CD4-positive, alpha-beta T cell treated with Interleukin-4 for 4 hours (primary cell): ENCODE results near the gene LY9.
A peak's percentile ranks its signal among the peaks of the same experiment; 100 is the strongest.

Experiments used
- DNase-seq: peaks from one replicate; pipeline ENCODE4 v3.0.0-alpha.2; 2020

The LY9 gene

DNA sequence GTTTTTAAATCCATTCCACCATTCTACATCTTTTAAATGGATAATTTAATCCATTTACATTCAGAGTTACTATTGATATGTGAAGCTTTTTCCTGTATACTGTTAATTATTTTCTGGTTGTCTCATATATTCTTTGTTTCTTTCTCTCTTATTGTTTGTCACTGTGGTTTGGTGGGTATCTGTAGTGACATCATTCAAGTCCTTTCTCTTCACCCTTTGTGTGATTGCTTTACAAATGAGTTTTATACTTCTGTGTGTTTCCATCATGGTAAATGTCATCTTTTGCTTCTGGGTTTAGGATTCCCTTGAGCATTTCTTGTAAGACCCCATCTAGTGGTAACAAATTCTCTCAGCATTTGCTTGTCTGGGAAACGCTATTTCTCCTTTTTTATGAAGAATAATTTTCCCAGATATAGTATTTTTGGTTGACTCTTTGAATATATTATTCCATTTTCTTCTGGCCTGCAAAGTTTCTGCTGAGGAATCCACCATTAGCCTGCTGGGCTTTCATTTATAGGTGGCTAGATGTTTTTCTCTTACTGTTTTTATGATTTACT is 10.2 kb downstream of the LY9 start:
- no peak for DNase-seq

DNA sequence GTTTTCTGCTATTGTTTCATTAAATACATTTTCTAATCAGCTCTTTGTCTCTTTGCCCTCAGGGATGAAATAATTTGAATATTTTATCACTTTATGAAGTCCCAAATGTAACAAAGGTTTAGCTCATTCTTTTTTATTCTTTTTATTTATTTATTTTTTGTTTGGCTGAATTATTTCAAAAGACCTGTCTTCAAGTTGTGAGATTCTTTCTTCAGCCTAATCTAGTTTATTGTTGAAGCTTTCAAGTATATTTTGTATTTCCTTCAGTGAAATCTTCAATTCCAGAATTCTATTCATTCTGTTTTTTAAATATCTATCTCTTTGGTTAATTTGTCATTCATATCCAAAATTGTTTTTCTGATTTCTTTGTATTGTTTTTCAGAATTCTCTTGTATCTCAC is 10.8 kb downstream of the LY9 start:
- no peak for DNase-seq

DNA sequence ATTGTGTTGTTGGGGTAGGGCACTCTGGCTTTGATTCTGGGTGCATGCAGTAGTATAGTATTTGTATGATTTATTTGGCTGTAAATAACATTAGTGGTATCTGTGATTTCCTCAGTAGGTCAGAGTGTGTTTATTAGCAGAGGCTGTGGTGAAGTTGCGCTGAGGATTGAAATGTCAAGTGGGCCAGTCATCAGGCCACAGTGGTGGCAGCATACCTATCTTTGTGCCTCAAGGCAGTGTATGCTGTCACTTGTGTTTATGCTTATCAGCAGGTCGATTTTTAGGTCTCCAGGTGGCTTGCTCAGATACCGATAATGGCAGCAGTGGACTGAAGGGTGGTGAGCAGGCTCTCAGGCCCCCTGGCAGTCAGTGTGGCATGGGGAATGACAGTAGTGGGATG is 11.3 kb downstream of the LY9 start:
- no peak for DNase-seq

DNA sequence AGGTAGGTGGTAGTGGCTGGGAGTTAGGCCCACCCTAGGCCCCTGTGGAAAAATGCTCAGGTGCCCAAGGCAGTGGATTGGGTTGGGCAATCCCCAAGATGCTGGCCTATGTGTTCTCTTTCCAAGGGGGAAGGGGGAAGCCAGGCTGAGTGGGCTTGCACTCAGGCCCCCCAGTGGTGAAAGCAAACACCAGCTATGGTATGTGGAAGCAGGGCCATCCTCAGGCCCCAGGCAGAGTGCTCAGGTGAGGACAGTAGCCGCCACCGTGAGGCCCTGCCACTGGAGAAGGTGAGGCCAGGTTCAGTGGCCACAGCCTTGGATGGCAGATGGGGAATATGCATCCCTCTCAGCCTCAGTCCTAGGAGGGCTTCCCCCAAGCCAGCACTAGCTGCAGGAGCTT is 11.8 kb downstream of the LY9 start:
- DNase-seq = no peak

DNA sequence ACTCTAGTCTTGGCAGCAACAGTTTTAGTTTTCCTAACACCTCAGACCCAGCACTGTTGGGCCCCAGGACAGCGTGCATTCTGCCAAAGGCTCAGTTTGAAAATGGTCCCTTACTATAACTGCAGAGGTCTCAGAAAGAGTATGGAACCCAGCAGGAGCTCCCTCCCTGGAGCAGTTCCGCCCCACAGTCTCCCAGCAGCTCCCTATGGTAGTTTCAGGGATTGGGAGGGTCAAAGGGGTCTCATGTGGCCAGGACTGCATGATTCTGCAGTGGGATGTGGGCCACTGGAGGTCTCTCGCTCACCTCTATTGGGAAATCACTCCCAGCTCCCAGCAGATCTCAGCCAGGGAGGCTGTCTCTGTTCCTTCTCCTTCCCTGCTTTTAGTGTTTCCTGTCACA is 12.3 kb downstream of the LY9 start:
- DNase-seq = no peak

DNA sequence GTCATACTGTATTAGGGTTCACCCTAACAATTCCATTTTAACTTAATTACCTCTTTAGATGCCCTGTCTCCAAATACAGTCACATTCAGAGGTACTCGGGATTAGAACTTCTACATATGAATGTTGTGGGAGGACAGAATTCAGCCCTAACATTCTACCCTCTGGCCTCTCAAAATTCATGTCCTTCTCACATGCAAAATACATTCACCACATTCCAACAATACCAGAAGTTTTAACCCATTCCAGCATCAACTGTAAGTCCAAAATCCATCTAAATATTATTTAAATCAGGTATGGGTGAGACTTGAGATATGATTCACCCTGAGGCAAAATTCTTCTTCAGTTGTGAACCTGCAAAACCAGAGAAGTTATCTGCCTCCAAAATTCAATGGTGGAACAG is 14.5 kb downstream of the LY9 start:
- DNase-seq = no peak

DNA sequence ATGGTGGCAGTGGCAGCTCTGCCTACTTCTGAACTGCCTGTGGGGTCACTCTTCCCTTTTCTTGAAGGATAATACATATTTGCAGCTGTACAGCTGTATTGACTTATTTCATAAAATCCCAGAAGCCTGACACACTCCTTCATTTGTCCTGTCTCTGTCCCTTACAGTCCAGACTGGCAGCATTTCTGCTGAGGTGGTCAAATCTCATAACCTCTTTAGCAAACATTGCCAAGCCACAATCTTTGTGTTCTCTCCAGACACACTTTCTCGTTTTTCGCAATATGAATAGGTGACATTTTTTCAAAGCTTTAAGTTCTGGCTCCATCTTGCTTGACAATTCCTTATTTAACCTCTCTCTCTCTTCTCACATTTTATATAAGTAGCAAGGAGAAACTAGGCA is 15.2 kb downstream of the LY9 start:
- DNase-seq = no peak

DNA sequence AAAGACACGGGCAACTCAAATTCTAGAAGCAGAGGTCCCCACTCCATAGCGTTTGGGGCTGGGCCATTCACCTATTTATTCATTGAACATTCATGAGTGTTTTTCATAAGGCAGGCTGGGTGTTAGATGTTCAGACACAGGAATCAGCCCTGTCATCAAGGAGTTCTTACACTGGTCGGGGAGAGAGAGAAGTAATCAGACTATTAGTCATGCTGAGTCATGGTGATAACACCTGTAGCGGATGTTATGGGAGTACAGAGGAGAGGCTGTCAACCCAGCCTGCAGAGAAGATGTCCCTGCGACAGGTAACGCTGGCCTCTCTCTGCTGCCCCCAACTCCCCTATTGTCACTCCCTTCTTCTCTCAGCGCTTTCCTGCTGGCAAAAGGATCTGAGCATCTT is 17.2 kb downstream of the LY9 start:
- DNase-seq = peak; percentile 75

DNA sequence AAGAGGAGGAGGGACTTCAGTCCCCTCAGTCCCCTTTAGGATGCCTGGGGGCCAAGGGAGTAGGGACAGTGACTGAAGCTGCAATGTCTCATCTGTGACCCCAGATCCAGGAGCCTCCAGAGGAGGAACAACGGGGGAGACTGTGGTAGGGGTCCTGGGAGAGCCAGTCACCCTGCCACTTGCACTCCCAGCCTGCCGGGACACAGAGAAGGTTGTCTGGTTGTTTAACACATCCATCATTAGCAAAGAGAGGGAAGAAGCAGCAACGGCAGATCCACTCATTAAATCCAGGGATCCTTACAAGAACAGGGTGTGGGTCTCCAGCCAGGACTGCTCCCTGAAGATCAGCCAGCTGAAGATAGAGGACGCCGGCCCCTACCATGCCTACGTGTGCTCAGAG is 18.3 kb downstream of the LY9 start:
- no peak for DNase-seq

DNA sequence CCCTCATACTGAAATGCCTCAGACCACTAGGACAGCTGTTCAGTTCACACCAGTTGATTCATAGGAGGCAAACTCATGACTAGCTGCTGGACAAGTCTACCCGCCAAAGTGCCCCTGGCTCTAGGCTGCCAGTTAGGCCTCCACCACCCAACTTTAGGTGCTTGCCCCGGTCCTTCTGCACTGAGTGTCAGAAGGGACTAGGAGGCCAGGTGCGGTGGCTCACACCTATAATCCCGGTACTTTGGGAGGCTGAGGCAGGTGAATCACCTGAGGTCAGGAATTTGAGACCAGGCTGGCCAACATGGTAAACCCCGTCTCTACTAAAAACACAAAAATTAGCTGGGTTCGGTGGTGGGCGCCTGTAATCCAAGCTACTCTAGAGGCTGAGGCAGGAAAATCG is 18.9 kb downstream of the LY9 start:
- DNase-seq = no peak

DNA sequence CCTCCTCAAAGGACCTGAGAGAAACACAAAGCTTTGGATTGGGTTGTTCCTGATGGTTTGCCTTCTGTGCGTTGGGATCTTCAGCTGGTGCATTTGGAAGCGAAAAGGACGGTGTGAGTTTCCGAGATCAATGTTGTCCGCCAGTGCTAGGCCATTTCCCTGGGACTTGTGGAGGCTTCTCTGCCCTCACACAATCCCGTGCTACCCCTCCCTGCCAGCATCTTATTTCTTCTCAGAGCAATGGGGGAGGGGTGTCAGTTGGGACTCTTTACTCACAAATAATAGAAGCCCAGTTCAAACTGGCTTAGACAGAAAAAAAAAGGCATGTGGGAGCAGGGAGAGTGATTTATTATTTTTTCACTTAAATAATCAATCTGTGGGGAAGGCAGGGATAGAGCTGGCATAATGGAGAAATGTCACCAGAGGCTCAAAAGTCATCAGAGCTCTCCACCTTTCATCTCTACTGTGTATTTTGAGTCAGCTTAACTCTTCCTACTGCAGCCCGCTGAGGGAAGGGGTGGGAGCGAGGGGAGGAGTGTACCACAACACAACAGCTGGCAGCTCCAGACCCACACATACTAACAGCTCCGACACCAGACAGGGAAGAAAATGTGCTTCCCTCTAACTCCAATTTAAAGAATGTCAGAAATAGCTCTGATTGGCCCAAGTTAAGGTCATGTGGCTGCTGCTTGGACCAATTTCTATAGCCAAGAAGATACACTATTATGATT is 22.4 kb downstream of the LY9 start:
- DNase-seq = no peak

DNA sequence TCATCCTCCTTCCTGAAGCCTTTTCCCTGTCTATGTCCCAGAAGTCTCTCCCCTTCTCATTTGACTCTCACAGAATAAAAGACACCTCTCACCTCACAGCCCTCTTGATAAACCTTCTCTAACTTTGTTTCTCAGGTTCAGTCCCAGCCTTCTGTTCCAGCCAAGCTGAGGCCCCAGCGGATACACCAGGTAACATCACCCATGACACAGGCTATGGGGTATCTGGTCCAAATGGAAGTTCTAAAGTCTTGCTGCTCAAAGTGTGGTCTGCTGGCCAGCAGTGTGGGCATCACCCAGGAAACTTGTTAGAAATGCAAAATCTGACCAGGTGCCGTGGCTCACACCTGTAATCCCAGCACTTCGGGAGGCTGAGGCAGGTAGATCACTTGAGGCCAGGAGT is 23.2 kb downstream of the LY9 start:
- DNase-seq = no peak

DNA sequence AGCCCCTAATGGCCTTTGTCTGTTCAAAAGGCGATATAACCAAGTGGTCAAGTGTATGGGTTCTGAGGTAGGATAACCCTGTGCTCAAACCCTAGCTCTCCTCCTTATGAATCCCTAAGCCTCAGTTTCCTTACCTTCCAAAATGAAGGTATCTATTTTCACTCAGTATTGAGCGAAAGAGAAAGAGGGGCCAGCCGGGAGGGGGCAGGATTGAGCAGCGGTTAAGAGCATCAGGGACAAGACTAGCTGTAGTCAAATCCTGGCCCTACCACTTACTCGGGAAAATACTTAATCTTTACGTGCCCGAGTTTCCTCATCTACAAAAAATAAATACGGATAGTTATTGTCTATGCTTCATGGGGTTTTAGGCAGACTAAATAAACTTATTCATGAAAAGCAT is 25.7 kb downstream of the LY9 start:
- no peak for DNase-seq

DNA sequence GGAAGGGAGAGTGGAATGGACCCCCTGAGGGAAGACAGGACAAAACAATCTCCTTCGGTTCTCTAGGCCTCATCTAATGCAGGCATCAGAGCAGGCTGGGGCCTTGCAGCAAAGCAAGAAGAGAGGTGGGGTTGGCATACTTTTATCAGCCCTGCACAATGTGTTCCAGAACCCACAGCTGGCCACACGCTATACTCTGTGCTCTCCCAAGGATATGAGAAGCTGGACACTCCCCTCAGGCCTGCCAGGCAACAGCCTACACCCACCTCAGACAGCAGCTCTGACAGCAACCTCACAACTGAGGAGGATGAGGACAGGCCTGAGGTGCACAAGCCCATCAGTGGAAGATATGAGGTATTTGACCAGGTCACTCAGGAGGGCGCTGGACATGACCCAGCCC is 27.3 kb downstream of the LY9 start:
- DNase-seq = no peak

DNA sequence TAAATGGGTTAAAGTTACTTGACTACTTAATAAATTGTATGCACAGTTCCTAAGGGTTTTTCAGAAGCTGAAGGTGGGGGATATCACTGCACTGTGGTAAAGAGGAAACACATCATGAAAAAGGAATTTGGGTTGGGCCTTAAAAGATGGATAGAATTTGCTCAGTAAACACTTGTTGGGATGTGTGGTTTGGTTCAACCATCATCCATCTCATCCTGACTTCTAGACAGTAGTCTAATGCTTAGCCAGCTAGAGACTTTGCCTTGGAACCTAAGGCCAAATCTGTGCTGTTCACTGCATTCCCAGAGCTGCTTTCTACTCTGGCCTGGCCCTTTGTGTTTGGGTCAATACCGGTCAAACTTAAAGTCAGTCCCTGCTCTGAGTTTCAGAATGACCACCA is 30.6 kb downstream of the LY9 start:
- no peak for DNase-seq

DNA sequence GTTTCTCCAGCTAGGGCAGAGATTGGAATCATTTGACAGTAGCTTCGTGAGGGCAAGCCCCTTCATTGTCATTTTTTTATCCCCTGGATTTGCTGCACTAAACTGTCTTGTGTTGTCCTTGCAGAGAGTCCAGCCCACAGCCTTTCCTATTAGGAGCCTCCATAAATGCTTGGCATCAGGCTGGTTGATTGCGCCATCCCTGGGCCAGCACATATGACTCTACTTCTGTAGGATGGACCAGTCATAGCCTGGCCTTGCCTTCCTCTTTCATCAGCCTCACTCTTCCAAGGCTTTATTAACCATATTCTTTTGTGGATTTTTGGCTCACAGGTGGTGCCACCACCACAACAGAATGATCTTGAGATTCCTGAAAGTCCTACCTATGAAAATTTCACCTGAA is 31.4 kb downstream of the LY9 start:
- DNase-seq = no peak

DNA sequence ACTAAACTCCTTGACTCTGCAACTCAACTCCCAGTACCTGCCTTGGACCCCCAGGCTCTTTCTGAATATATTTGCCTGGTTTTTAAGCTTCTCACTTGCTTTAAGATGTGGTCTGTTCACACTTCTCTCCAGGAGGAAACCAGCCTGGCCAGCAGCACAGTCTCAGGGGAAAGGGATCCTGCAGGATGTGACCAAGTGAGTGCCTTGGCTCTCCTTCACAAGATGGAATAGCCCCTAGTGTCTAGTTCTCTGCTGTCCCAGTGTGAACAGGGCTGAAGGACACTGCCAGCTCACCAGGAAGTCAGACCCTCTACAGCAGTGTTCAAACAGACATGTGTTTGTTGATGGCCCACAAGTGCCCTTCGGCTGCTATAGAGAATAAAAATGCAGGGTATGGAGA is 33.8 kb downstream of the LY9 start:
- no peak for DNase-seq

DNA sequence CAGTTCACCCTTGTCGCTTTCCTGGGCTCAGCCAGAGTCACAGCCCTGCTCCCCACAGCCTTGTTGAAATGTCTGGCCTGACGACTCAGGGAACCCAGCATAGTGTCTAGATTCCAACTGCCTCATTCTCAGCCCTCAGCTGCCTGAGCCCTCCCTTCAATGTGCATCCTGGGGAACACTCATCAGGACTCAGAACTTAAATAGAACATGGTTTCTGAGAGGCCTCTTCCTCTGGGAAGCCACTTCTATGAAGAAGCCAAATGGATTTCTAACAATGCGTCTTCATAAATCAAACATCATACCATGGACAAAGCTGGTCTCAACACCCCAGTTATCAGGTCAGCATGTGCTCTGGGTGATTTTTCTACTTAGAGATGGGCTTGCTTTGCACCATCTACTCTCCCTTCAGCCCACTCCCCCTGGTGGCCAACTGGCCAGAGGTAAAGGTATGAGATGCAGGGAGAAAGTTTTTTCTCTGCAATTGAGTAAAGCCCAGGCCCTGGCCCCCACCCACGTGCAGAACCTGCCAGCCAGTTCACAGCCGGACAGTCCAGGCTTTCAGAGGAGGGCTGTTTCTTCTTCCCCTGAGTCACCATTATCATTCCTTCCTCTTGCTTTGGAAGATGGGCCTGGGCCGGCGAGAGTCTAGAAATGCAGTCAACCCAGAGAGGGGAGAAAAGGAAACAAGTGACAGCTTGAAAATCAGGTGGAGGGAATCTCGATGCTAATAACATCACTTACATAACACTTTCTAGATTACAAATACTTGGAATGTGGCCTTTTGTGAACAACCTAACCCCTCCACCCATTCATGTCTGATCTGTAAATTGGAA is 34.6 kb downstream of the LY9 start:
- DNase-seq = peak; percentile 67

DNA sequence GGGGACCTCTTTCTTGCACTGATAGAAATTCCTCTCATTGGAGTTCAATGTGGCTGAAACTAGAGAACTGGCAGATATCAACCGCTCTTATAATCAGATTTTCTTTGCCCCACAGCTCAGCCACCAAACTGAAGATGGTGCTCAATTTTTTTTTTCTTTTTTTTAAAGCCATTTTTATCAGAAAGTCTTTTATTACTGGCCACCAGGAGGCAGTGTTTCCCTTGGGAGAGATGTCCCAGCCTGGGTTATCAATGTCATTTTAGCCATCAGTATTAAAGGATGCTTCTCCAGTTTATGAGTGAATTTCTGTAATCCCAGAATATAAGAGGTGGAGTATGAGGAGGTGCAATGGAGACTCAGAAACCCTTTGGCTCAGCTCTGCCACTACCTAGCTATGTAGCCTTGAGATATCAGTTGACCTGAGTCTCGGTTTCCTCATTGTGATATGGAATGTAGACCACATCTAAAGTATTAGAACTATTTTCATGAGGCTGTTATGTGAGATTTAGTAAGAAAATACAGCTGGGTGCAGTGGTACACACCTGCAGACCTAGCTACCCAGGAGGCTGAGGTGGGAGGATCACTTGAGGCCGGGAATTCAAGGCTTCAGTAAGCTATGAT is 39.1 kb downstream of the LY9 start:
- DNase-seq = peak; percentile 42

DNA sequence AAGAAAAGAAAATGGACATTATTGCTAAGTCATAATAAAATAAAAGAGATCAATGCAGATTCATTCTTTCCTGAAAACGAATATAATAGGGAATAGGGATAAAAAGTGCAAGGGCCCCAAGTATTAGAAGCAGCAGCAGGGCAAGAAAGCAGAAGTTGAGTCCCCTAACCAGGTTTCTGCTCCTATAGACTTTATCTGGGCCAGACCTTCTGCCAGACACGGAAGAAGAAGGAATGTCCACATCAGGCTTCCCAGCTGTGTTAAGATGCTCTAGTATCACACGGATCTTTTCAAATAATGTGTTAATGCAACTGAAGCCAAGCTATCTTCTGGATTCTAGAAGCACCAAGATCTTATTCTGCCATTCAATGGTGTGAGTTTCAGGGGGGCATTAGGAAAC is 39.8 kb downstream of the LY9 start:
- DNase-seq = no peak

DNA sequence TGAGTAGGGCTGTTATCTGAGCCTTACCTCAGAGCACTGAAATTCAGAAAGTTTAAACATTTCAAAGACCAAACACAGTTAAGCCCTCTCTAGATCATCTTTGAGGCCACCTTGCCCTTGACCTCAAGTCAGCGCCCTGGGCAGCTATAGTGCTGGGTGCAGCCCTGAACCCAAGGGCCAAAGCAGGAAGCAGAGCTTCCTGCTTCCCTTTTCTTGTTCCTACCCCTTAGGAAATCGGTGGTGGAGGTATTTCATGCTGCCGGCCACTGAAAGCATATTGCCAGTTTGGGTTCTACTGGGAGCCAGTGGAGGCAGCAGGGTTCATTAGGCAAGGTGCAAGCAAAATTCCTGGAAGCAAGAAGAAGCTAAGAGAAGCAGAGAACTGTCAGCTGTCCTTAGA is 40.6 kb downstream of the LY9 start:
- no peak for DNase-seq

DNA sequence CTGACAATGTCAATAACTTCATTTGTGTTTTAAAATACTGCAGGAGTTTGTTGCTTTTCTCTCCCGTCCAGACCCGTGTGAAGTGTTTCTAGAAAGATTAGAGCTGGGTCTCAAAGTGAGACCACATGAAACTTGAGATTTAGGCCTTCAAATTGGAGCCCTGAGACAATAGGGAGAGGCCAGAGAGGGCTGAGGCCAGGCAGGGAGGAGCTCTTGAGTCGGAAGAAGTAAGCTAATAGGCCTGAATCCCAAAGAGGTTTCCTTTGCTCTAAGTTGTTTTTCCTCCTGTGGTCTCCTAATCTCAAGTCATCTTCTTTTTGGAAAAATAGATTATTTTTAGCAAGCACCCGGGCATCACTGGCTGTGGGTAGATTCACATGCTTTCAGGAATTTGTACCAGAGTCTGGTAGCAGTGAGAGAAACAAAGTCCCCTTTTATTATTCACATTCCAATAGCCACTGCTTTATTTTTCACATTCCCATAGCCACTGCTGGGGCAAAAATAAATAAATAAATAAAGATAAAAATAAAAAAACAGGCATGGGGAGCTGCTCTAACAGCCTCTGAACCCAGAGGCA is 41.1 kb downstream of the LY9 start:
- DNase-seq = no peak

DNA sequence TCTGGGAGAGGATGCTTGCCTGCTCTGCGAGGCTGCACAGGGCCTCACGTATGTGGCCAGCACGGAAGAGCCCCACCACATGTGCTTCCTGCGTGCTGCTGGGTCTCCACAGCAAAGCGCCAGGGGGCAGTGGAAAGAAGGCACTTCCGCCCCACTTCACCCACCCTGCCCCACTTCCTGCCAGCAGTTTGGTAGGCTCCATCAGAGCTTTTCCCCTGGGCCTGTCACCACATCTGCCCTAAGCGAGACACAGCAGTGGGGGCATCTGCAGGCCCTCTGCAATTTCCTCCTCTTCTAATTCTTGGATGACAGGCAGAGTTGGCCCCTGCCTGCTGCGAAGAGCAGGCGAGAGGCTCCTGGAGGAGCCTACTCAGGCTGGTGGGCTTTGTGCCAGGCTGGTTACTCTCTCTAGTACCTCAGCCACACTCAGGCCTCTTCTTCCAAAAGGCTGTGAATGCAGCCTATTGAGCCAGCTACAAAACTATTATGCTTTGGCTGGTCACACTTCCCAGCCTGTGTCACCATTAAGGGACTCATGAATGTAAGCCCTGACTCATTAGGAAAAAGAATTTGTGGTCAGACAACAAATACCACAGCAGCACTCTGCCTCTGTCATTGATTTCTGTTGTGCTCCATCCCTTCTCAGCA is 41.7 kb downstream of the LY9 start:
- peak; percentile 81 for DNase-seq
